Nephron (organoid): ENCODE measurements around the gene ARID1B.

Experiments used
- H3K27ac Mint-ChIP-seq, 3 experiments: 2 replicates each; pipeline ENCODE4 v1.8.0; 2020; ENCODE audit warnings: mixed read lengths in 3 of 3, mild to moderate bottlenecking in 2 of 3, moderate library complexity in 1 of 3
- H3K27me3 Mint-ChIP-seq: 2 replicates; pipeline ENCODE4 v1.8.0; 2021; ENCODE audit warnings: low read depth, mild to moderate bottlenecking, moderate library complexity, mixed read lengths
- H3K36me3 Mint-ChIP-seq: 2 replicates; pipeline ENCODE4 v1.8.0; 2020; ENCODE audit warnings: low read depth, mixed read lengths
- H3K4me1 Mint-ChIP-seq: 2 replicates; pipeline ENCODE4 v1.8.0; 2020; ENCODE audit warnings: mixed read lengths
- H3K4me3 Mint-ChIP-seq, 3 experiments: 2 replicates each; pipeline ENCODE4 v1.8.0; 2020; ENCODE audit warnings: mild to moderate bottlenecking in 3 of 3, mixed read lengths in 3 of 3, moderate library complexity in 2 of 3
- H3K9me3 Mint-ChIP-seq: 2 replicates; pipeline ENCODE4 v1.8.0; 2020; ENCODE audit warnings: mixed read lengths
- CTCF ChIP-seq, 3 experiments: fragments of 200-600 bp; sonication (generic); IDR thresholded peaks; one replicate each; pipeline ENCODE4 v1.5.0; 2021; ENCODE audit warnings: antibody characterized with exemption in 3 of 3; ENCODE audit not compliant: unreplicated experiment in 3 of 3

Gene ARID1B

GRCh38 chr6:157063923-157064322, 286.7 kb downstream of the ARID1B start:
- Mint-ChIP-seq H3K9me3 (no peaks in the 10 kb centered on the region), H3K4me1 (peaks cover 41% of the 10 kb centered on the region), H3K27me3 (no peaks in the 10 kb centered on the region), H3K36me3 (peaks cover 9% of the 10 kb centered on the region), H3K27ac (peak overlapping the region in 2 of 3 experiments; percentile 55 to 69), H3K4me3 (no peak overlapping the region)
- TF ChIP-seq CTCF (IDR thresholded peaks at IDR 0.05; ENCODE audit: unreplicated experiment in 3 of 3): no peak

- Mint-ChIP-seq H3K9me3 (no peaks in the 10 kb centered on the region), H3K4me3 (no peak overlapping the region), H3K27me3 (no peaks in the 10 kb centered on the region), H3K27ac (peak overlapping the region in 1 of 3 experiments; percentile 19), H3K4me1 (peaks cover 37% of the 10 kb centered on the region), H3K36me3 (peaks cover 9% of the 10 kb centered on the region)
- no peak for TF ChIP-seq CTCF (IDR thresholded peaks at IDR 0.05; ENCODE audit: unreplicated experiment in 3 of 3)
These were observed 287.3 kb downstream of the ARID1B start for GRCh38 chr6:157064502-157064901.

- H3K4me1 Mint-ChIP-seq: peaks cover 39% of the 10 kb centered on the region
- H3K4me3 Mint-ChIP-seq: no peak overlapping the region
- TF ChIP-seq CTCF (IDR thresholded peaks at IDR 0.05; ENCODE audit: unreplicated experiment in 3 of 3): no peak
- peaks cover 9% of the 10 kb centered on the region for H3K36me3 Mint-ChIP-seq
- H3K27me3 Mint-ChIP-seq: no peaks in the 10 kb centered on the region
- H3K27ac Mint-ChIP-seq: peak overlapping the region in 1 of 3 experiments; percentile 43
- H3K9me3 Mint-ChIP-seq: no peaks in the 10 kb centered on the region
These were observed 288.2 kb downstream of the ARID1B start for GRCh38 chr6:157065366-157065765.

GRCh38 chr6:157066781-157067491, 289.8 kb downstream of the ARID1B start:
- no peaks in the 10 kb centered on the region for H3K9me3 Mint-ChIP-seq
- peak overlapping the region; percentile 63 to 87 (median 78) for H3K27ac Mint-ChIP-seq
- peaks cover 9% of the 10 kb centered on the region for H3K36me3 Mint-ChIP-seq
- TF ChIP-seq CTCF (IDR thresholded peaks at IDR 0.05; ENCODE audit: unreplicated experiment in 3 of 3): no peak
- peaks cover 54% of the 10 kb centered on the region for H3K4me1 Mint-ChIP-seq
- peak overlapping the region in 1 of 3 experiments; percentile 8 for H3K4me3 Mint-ChIP-seq
- no peaks in the 10 kb centered on the region for H3K27me3 Mint-ChIP-seq

GRCh38 chr6:157067507-157067906, 290.3 kb downstream of the ARID1B start:
- Mint-ChIP-seq H3K4me1 (peaks cover 57% of the 10 kb centered on the region), H3K27ac (peak overlapping the region; percentile 75 to 87 (median 85)), H3K27me3 (no peaks in the 10 kb centered on the region), H3K4me3 (no peak overlapping the region), H3K36me3 (peaks cover 9% of the 10 kb centered on the region), H3K9me3 (no peaks in the 10 kb centered on the region)
- no peak for TF ChIP-seq CTCF (IDR thresholded peaks at IDR 0.05; ENCODE audit: unreplicated experiment in 3 of 3)
